ENCODE measurements around the gene PLAC9.

GRCh38 chr10:80191589-80192270 is 59.2 kb downstream of the PLAC9 start:
- TF ChIP-seq EZH2phosphoT487 (IDR thresholded peaks at IDR 0.05; ENCODE audit: insufficient read depth, low read depth), result no peak
- TF ChIP-seq EZH2 (IDR thresholded peaks at IDR 0.05; ENCODE audit: insufficient read depth, poor library complexity, severe bottlenecking), result no peak
